ENCODE measurements around the gene TBCCD1. TPM values are rescaled to one million over a fixed set of nuclear protein-coding genes. Genes with fewer than 3 reads are reported as not detected.

TBCCD1 gene
- total and polyA plus RNA-seq, 2 of the 8 experiments (the other 6 are each of a cell fraction or from before 2014, with no cell fraction given), result 11.3 to 13.9 TPM

DNA sequence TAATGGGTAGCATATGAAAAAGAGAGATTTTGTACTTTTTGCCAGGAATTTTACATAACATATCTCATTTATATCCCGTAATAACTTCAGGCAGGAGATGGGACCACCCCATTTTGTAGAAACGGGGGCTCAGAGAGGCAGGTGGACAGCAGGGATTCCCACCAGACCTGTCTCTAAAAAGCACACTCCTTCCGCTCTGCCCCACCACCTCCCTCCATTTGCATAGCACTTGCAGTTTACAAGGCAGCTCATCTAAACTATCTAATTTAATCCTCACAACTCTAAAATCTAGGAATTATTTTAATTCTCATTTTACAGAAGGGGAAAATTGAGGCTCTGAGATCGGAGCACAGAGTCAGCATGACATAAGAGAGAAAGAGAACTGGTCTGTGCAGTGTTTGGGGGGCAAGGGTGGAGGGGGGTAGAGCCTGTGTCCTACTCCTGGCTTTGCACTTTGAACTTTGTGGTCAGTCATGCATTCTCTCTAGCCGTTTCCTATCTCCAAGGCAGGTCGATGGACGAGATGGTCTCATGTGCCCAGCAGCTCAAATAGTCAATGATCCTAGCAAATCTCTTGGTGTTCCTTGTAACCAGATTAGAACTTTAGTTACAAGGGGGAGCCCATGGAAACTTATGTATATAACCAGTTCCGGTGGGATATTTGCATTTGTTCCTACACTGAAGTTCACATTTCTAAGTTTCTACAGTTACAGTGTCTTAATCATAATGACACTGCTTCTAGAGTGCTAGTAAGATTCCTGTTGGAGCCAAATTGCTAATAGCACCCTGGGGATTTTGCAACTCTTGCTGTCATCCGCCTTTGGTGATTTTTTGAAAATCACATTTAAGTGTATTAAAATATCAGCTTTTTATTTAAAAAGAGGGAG lies 41.5 kb downstream of the TBCCD1 start (continued):
- TF ChIP-seq GABPA (IDR thresholded peaks at IDR 0.05; ENCODE audit: borderline replicate concordance, insufficient read depth, low read length), result no peak
- TF ChIP-seq ASH2L (IDR thresholded peaks at IDR 0.05; ENCODE audit: low read length), result no peak
